Measurements from ENCODE around the gene EFNA4. TPM values are rescaled to one million over a fixed set of nuclear protein-coding genes. Genes with fewer than 3 reads are reported as not detected.

Gene EFNA4
- total and polyA plus RNA-seq, 9 of the 15 experiments (the other 6 are each of a cell fraction or from before 2014, with no cell fraction given) = 0.68 to 7.4 (median 6.1) TPM

DNA sequence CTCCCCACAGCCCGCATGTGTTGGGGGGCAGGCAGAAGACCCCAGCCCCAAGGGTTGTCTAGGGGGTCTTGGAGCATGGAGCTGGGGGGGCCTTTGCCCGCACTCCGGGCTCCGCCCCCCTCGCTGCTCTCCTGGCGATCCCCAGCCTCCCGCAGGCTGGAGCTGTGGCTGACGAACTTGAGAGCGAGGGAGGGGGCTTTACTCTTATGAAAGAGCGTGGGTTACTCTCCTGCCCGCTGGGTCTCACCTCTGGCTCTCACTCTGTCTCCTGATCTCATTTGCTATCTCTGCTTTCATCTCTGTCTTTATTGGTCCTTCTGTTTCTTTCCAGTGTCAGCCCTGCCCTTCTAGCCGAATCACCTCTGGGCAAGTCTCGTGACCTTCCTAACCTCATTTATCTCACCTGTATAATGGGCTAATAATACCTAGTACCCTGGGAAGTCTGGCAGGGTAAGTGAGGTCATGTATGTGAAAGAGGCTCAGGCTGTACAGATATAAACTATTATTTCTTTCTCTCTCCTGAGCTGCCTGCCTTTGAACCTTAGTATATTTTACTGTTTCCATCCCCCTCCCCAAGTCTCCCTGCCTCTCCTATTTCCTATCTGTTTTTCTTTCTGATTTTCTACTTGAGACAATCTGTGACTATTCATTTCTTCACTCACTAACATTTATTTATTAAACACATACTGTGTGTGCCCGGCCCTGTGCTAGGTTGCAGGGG is 731 bp downstream of the EFNA4 start (continued):
- TF ChIP-seq, protein P1, sequence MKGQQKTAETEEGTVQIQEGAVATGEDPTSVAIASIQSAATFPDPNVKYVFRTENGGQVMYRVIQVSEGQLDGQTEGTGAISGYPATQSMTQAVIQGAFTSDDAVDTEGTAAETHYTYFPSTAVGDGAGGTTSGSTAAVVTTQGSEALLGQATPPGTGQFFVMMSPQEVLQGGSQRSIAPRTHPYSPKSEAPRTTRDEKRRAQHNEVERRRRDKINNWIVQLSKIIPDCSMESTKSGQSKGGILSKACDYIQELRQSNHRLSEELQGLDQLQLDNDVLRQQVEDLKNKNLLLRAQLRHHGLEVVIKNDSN (CRISPR knock-in tag; IDR thresholded peaks at IDR 0.05) = no peak
- TF ChIP-seq SMAD4 (CRISPR knock-in tag; conservative IDR thresholded peaks at IDR 0.05) (no peak), ZNF133 (CRISPR knock-in tag; IDR thresholded peaks at IDR 0.05) (no peak), TSC22D4 (tag; IDR thresholded peaks at IDR 0.05) (no peak), NCOA6 (IDR thresholded peaks at IDR 0.05) (no peak), MBD2 (IDR thresholded peaks at IDR 0.05; ENCODE audit: borderline replicate concordance, low read depth) (no peak), DPF2 (IDR thresholded peaks at IDR 0.05) (0 out of 2 replicates have a peak, but pooled peaks have one; percentile 30), MCM7 (IDR thresholded peaks at IDR 0.05) (no peak), SIX5 (IDR thresholded peaks at IDR 0.05; ENCODE audit: borderline replicate concordance in 1 of 2, insufficient read depth in 1 of 2, low read depth in 1 of 2, low read length in 2 of 2) (no peak), YY1 (IDR thresholded peaks at IDR 0.05; ENCODE audit: borderline replicate concordance in 1 of 3, control insufficient read depth in 1 of 3, extremely low read depth in 1 of 3, insufficient read depth in 3 of 3, insufficient read length in 1 of 3, insufficient replicate concordance in 2 of 3, low read depth in 1 of 3, low read length in 2 of 3) (no peak), MED1 (CRISPR knock-in tag; IDR thresholded peaks at IDR 0.05; ENCODE audit: borderline replicate concordance) (no peak), ZNF41 (CRISPR knock-in tag; conservative IDR thresholded peaks at IDR 0.05) (no peak), MAFF (IDR thresholded peaks at IDR 0.05; ENCODE audit: low read length) (no peak), RBM22 (IDR thresholded peaks at IDR 0.05; ENCODE audit: low read depth, low read length, poor library complexity, severe bottlenecking) (no peak), CTBP1 (IDR thresholded peaks at IDR 0.05; ENCODE audit: borderline replicate concordance) (no peak), ZSCAN32 (CRISPR knock-in tag; IDR thresholded peaks at IDR 0.05) (no peak), HMG20B (CRISPR knock-in tag; IDR thresholded peaks at IDR 0.05) (no peak), ZNF445 (CRISPR knock-in tag; IDR thresholded peaks at IDR 0.05; ENCODE audit: low read depth) (no peak), ZSCAN29 (IDR thresholded peaks at IDR 0.05) (no peak), NR1H2 (CRISPR knock-in tag; IDR thresholded peaks at IDR 0.05) (no peak), YBX1 (IDR thresholded peaks at IDR 0.05) (no peak), BRCA1 (IDR thresholded peaks at IDR 0.05) (no peak), BRCA1 (CRISPR knock-in tag; IDR thresholded peaks at IDR 0.05) (no peak), CBFA2T2 (conservative IDR thresholded peaks at IDR 0.05) (no peak), ZNF766 (CRISPR knock-in tag; conservative IDR thresholded peaks at IDR 0.05) (no peak), BCOR (IDR thresholded peaks at IDR 0.05) (peak; percentile 100), PHF20 (IDR thresholded peaks at IDR 0.05; ENCODE audit: partially characterized antibody) (peak; percentile 80)
- TF ChIP-seq, protein P2, sequence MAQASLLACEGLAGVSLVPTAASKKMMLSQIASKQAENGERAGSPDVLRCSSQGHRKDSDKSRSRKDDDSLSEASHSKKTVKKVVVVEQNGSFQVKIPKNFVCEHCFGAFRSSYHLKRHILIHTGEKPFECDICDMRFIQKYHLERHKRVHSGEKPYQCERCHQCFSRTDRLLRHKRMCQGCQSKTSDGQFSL (CRISPR knock-in tag; IDR thresholded peaks at IDR 0.05) = no peak
- TF ChIP-seq, protein P2 (tag; IDR thresholded peaks at IDR 0.05) = no peak
- TF ChIP-seq, protein P3, sequence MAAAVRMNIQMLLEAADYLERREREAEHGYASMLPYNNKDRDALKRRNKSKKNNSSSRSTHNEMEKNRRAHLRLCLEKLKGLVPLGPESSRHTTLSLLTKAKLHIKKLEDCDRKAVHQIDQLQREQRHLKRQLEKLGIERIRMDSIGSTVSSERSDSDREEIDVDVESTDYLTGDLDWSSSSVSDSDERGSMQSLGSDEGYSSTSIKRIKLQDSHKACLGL (CRISPR knock-in tag; IDR thresholded peaks at IDR 0.05; ENCODE audit: borderline replicate concordance, poor library complexity, severe bottlenecking) = no peak

Measured in K562 (cell line).